Measurements from ENCODE around the gene SLC25A13. TPM values are rescaled to one million over a fixed set of nuclear protein-coding genes. Genes with fewer than 3 reads are reported as not detected.

Gene SLC25A13
- total and polyA plus RNA-seq, 2 of the 8 experiments (the other 6 are each of a cell fraction or from before 2014, with no cell fraction given), result 30.8 to 85.4 TPM

DNA sequence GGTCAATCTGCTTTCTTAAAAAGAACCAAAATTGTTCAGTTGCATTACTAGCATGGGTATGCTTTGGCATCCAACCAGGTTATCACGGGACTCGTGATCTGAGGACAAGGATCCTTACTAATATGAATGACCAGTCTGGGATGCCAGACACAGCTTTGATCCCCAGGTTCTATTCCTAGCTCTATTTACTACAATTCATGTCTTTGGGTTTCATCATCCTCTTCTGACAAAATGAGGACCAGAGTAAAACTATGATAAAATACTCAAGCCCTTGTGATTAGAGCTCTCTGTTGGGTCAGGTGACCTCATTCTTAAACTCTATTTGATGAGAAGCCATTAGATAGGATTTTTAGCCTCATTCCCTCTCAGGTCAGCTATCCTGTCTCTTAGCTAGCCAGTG, 119.8 kb downstream of the SLC25A13 start:
- no peaks in the 10 kb centered on the region; a peak in 3 of 7 replicates for H3K27me3 ChIP-seq (replicated peaks in 1 of 4; ENCODE audit: control insufficient read depth in 3 of 4, extremely low read depth in 1 of 4, insufficient read depth in 3 of 4, low read length in 3 of 4)
- no peak overlapping the region for H4K5ac ChIP-seq (ENCODE audit: insufficient read length, low read depth, low read length)
- no peak overlapping the region for H2BK120ac ChIP-seq (replicated peaks; ENCODE audit: low read depth, low read length)
- H3K36me3 ChIP-seq (ENCODE audit: control insufficient read depth in 2 of 4, insufficient read depth in 4 of 4, low read length in 3 of 4), result no peaks in the 10 kb centered on the region
- H4K8ac ChIP-seq (ENCODE audit: extremely low read depth, insufficient read depth, low read length), result no peak overlapping the region
- no peaks in the 10 kb centered on the region for H3K23me2 ChIP-seq (ENCODE audit: low read depth, low read length)
- H2AFZ ChIP-seq (ENCODE audit: low read length), result no peak overlapping the region
- no peak overlapping the region for H4K91ac ChIP-seq (replicated peaks; ENCODE audit: insufficient read length, low read length)
- peaks cover 0 to 3% (median 2%) of the 10 kb centered on the region in 4 experiments; a peak in 3 of 7 replicates for H3K4me1 ChIP-seq (replicated peaks in 1 of 4; ENCODE audit: control insufficient read depth in 3 of 4, insufficient read depth in 4 of 4, low read length in 3 of 4)
- H3K9me3 ChIP-seq (ENCODE audit: insufficient read depth in 2 of 2, low read depth in 1 of 2, low read length in 1 of 2), result no peaks in the 10 kb centered on the region
- H3K23ac ChIP-seq (ENCODE audit: insufficient read length), result no peak overlapping the region
- H3K79me2 ChIP-seq (ENCODE audit: control insufficient read depth in 1 of 2, insufficient read depth in 2 of 2, low read length in 2 of 2), result no peaks in the 10 kb centered on the region
- no peak overlapping the region for H2AK5ac ChIP-seq (ENCODE audit: low read depth, low read length)
- DNase-seq (ENCODE audit: low read depth in 1 of 2, low spot score in 2 of 2) (no peak), FAIRE-seq (no peak)
- no peak overlapping the region for H3K14ac ChIP-seq (ENCODE audit: insufficient read length)
- TF ChIP-seq CREB1 (IDR thresholded peaks at IDR 0.05), result no peak
- TF ChIP-seq FOSL1 (IDR thresholded peaks at IDR 0.05; ENCODE audit: insufficient read depth, low read depth, low read length), result no peak
- TF ChIP-seq POU5F1 (IDR thresholded peaks at IDR 0.05; ENCODE audit: low read depth, low read length), result no peak
- no peak for TF ChIP-seq ASH2L (IDR thresholded peaks at IDR 0.05; ENCODE audit: low read length)
- H2BK5ac ChIP-seq (ENCODE audit: low read depth, low read length), result no peak overlapping the region
- WGBS, 2 experiments (ENCODE audit: extremely low coverage in 1 of 2, insufficient coverage in 1 of 2, insufficient read length in 1 of 2, insufficient replicate concordance in 2 of 2, low coverage in 1 of 2, low lambda C conversion rate in 2 of 2, missing lambda C conversion rate in 1 of 2), result 93% methylated on average over 2 of the region's 2 CpGs; no CpG with 5 or more reads in 1 of the 2 experiments
- no peak overlapping the region for H2BK12ac ChIP-seq (ENCODE audit: low read depth, low read length)
- H2BK15ac ChIP-seq (ENCODE audit: low read length), result no peak overlapping the region
- H4K20me1 ChIP-seq (replicated peaks in 1 of 2; ENCODE audit: control insufficient read depth in 1 of 2, insufficient read depth in 2 of 2, low read length in 2 of 2), result peaks cover 5 to 9% of the 10 kb centered on the region in 2 experiments
- H3K56ac ChIP-seq (replicated peaks; ENCODE audit: insufficient read length, low read depth, low read length), result no peak overlapping the region
- H3K4me2 ChIP-seq (ENCODE audit: insufficient read depth in 1 of 2, low read depth in 2 of 2, low read length in 2 of 2), result no peak overlapping the region
- H3K79me1 ChIP-seq (ENCODE audit: low read depth, low read length), result no peaks in the 10 kb centered on the region
- no peak overlapping the region for H3K9ac ChIP-seq (replicated peaks in 1 of 4; ENCODE audit: extremely low read depth in 1 of 4, low read depth in 3 of 4, low read length in 3 of 4)
- no peak overlapping the region for H3K27ac ChIP-seq (ENCODE audit: low read depth, low read length)
- H3K4me3 ChIP-seq (ENCODE audit: extremely low read depth in 1 of 4, insufficient read depth in 2 of 4, low read depth in 3 of 4, low read length in 4 of 4), result no peak overlapping the region
- H3K18ac ChIP-seq (ENCODE audit: extremely low read depth, low read length), result no peak overlapping the region
- no peak overlapping the region for H2BK20ac ChIP-seq (ENCODE audit: low read length)
- no peak overlapping the region for H3K4ac ChIP-seq (replicated peaks; ENCODE audit: insufficient read length, low read depth, low read length)
- POLR2A ChIA-PET (ENCODE audit: partially characterized antibody), result no interaction called here
- CTCF ChIA-PET (ENCODE audit: partially characterized antibody), result interaction anchor here (1.4 kb wide), 1 partner anchor 23 kb away, joined by 5 read pairs; no protein-coding TSS in a partner anchor

All from H1 (cell line).